MM.1S (cell line): Measurements from ENCODE around the gene PLD1.

Experiments used
- CTCF ChIP-seq: fragments of 300-600 bp; sonication (generic); IDR thresholded peaks from 2 replicates; pipeline ENCODE4 v1.5.1; 2016; ENCODE audit warnings: antibody characterized with exemption, low read length, mixed read lengths
- EZH2 ChIP-seq: fragments of 300-600 bp; sonication (generic); optimal IDR thresholded peaks from 2 replicates; pipeline ENCODE3; 2017; ENCODE audit warnings: low read depth, mild to moderate bottlenecking, antibody characterized with exemption, low read length, mixed read lengths
- EZH2phosphoT487 ChIP-seq: fragments of 300-600 bp; sonication (generic); IDR thresholded peaks from 2 replicates; pipeline ENCODE4 v1.6.1; 2018; ENCODE audit warnings: antibody characterized with exemption, low read length

DNA sequence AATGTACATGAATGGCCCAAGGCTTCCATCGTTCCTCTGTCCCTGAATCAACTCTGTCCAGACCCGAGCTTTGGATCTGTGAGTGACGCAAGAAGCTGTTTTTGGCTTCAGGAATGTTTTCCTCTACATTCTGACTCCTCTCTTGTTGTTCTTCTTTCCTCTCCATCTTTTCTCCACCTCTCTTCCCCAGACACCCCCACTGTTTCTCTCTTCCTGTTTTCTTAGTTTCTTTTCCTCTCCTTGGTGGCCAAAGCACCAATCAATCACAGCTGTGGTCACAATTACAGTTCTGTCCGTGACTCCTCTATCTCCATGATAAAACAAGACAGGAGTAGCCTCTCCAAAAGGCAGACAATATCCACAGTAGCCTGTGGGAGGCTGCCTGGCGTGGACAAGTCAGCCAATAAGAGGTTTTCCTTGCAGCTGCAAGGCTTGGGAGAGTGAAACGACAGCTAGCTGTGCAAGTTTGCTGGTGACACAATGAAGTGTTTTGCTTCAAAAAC, 28.0 kb upstream of the PLD1 start:
- TF ChIP-seq EZH2 (no peak), CTCF (no peak), EZH2phosphoT487 (no peak)
